ENCODE results near the gene PIK3C2A.

The PIK3C2A gene

DNA sequence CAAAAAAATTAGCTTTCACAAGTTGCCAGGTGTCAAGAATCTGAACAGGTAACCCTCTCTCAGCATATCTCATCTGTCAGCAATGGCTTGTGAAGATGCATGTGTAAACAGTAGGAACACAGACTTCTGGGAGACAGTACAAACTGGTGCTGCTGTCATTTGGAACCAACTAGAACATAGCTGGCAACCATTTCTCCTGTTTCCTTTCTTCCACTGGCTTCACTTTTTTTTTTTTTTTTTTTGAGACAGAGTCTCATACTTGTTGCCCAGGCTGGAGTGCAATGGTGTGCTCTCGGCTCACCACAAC, 2.1 kb upstream of the PIK3C2A start:
- no peak for DNase-seq

- peak; percentile 93 for DNase-seq
Observed at GRCh38 chr11:17208257-17208999, 642 bp upstream of the PIK3C2A start.

DNA sequence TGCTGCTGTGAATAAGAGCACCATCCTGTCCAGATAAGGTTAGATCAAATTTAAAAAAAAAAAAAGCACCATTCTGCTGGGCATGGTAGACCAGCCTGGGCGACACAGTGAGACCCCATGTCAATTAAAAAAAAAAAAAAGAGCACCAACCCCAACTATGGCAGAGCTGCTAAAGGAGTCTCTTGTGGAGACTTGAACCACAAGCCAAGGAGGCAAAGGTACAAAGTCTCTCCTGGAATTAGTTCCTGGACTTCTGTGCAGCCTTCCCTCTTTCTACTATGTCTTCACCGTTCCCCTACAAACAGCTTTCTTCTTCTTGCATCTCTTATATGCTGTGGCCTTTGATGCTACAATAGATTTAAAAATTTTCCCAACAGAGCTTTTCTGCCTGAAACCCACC, 1.3 kb downstream of the PIK3C2A start:
- no peak for DNase-seq

DNA sequence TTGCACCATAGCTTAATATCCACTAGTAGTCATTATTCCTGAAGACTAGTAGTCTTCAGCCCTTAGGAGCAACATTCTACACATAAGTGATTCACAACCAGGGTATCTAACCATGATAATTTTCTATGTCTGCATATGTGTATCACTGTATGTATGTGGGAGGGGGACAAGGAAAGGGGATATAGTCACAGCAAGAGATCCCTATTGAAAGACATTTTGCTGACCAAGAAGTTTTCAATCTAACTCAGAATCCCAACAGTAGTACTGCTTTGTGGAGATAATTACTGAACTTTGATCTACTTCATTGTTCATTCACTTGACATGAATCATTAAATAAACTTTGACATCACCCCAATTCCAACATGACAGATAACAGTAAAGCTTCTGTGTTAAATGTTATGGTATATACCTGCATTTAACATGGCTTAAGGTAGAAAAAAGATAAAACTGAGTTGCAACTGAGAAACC, 10.3 kb downstream of the PIK3C2A start:
- no peak for DNase-seq

- no peak for DNase-seq
Observed at GRCh38 chr11:17188675-17189074, 19.1 kb downstream of the PIK3C2A start.

DNA sequence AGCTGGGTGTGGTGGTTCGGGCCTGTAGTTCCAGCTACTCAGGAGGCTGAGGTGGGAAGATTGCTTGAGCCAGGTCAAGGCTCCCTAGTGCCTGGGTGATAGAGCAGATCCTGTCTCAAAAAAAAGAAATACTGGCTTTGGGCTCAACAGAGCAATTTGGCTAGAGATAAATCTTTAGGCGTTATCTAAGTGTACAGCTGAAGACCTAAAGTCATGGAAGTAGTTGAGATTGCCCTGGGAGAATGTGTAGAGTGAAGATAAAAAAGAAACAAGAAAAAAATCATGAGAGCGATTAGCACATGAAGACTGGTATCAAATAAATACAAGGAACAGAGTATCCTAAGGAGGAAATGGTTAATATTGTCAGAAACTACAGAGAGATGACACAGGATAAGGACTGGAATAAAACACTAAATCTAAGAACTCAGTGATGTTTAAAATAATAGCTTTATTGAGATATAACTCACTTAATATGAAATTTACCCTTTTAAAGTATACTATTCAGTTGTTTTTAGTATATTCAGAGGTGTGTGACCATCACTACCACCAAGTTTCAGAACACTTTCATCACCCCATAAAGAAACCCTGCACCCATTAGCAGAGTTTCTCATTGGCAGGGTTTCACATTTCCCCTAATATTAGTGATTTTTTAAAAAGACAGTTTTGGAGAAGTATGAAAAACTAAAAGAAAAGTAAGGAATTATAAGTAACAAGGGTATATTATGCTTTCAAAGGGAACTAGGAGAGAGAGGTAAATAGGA, 20.7 kb downstream of the PIK3C2A start:
- DNase-seq: no peak

DNA sequence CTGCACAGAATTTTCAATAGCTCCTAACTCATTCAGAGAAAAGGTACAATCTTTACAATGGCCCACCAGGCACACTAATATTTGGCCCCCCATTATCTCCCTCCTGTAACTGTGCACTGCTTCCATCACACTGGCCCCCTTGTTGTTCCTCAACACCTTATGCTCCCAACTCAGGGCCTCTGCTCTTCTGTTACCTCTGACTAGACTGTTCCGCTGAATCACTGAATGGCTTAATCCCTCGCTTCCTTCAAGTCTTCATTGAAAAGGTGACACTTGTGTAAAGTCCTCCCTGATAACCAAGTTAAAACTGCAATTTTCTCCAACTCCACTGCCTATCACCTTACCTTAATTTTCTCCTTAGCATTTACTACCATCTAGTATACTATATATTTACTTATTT, 21.8 kb downstream of the PIK3C2A start:
- DNase-seq: no peak

GRCh38 chr11:17184882-17185587, 22.8 kb downstream of the PIK3C2A start:
- no peak for DNase-seq

DNA sequence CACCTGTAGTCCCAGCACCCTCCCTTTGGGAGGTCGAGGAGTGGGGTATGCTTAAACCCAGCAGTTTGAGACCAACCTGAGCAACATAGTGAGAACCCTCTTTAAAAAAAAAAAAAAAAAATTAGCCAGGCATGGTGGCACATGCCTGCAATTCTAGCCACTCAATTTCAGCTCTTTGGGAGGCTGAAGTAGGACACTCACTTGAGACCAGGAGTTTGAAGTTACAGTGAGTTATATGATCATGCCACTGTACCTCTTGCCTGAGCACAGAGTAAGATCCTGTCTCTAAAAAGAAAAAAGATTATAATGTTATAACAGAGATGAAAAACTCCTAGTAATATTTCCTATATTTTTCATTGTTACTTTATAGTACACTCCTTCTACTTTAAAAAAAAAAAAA, 23.9 kb downstream of the PIK3C2A start:
- no peak for DNase-seq

- no peak for DNase-seq
Observed at GRCh38 chr11:17179970-17180369, 27.8 kb downstream of the PIK3C2A start.

DNA sequence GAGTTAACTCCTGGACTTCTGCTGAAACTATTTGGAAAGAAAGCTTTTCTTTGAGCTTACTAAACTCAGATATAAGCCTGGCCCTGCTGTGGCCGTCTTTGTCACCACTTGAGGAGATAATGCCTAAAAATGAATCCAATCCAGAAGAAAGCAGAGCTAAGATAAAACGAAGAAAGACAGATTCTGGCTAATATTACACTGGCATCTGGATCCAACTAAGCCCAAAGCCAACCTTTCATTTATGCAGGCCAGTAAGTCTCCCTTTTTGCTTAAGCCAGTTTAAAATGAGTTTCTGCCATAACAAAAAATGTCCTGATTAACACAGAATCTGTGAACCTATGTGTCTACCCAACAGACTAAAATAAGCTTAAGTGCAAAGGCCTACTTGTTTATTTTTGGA, 34.5 kb downstream of the PIK3C2A start:
- no peak for DNase-seq

DNA sequence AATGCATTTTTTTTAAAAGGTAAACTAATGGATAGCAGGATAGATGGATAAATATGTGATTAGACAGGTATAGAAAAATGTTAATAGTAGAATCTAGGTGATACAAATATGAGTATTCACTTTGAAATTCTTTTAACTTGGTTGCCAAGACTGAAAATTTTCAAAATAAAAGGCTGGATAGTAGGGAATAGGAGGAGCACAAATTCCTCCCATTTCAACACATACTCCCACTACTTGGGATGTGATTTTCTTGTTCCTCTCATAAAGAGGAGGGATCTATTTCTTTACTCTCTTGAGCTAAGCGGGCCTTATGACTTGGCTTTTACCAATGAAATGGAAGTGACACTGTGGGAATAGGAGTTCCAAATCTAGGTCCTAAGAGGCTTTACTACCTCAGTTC, 35.9 kb downstream of the PIK3C2A start:
- DNase-seq: no peak

- no peak for DNase-seq
Observed at GRCh38 chr11:17171343-17171742, 36.4 kb downstream of the PIK3C2A start.

DNA sequence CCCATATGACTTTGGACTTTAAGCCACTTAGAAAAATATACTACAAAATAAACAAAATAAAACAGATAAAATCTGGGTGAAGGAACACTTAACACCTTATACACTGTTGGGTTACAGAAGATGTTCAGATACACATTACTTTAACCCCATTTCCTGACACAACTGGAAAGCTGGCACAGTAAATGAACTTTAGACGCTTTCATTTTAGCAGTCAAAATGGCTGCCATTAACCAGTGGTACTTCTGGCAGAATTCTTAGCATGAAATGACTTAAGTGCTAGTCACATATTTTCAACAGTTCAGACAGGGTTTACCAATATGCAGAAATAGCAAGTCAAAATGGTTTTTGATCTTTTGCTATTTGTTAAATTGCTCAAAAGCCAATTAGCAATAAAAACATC, 37.9 kb downstream of the PIK3C2A start:
- no peak for DNase-seq

- no peak for DNase-seq
Observed at GRCh38 chr11:17165247-17165890, 42.4 kb downstream of the PIK3C2A start.

GRCh38 chr11:17164361-17165246, 43.2 kb downstream of the PIK3C2A start:
- DNase-seq: no peak

DNA sequence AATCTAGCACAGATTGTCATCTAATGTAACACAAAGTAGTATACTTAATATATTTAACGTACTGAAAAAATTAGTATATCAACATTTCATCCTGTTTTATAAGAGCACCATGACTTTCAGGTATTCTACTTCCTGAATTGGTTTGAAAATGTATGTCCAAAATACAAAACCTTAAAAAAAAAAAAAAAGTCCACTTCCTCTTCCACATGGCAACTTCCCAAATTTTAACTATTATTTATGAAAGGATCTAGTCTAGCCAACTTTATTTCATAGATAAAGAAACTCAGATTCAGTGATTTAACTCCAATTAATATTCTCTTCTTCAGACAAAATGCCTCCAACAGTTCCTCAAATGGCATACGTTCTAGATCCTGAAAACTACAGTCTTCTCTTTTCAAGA, 44.0 kb downstream of the PIK3C2A start:
- no peak for DNase-seq

DNA sequence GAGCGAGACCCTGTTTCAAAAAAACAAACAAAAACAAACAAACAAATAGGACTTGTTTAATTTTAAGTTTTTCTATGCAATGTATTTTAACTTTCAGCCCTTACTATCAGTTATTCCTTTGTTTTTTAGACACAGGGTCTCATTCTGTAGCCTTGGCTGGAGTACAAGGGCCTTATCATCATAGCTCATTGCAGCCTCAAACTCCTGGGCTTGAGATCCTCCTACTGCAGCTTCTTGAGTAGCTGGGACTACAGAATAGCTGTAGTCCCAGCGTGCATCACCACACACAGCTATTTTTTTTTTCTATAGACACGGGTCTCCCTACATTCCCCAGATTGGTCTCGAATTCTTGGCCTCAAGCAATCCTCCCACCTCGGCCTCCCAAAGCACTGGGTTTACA, 44.5 kb downstream of the PIK3C2A start:
- no peak for DNase-seq

- no peak for DNase-seq
Observed at GRCh38 chr11:17162376-17162775, 45.4 kb downstream of the PIK3C2A start.

DNA sequence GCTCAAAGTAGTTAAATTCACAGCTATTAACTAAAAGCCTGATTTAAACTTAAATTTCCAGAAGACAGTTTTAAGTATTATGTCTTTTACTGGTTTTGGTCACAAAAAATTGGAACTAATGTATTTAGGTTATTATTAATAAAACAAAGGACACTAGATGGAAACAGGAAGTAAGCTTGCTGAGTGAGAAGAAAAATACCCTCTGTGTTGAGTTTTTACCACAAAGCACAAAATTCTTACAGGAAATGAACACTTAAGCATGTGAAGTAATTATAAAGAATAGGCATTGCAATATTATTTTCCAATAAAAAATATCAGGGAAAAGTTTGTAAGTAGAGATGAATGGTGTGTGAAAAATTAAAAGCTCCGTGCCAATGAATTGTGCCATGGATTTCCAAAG, 46.3 kb downstream of the PIK3C2A start:
- no peak for DNase-seq

DNA sequence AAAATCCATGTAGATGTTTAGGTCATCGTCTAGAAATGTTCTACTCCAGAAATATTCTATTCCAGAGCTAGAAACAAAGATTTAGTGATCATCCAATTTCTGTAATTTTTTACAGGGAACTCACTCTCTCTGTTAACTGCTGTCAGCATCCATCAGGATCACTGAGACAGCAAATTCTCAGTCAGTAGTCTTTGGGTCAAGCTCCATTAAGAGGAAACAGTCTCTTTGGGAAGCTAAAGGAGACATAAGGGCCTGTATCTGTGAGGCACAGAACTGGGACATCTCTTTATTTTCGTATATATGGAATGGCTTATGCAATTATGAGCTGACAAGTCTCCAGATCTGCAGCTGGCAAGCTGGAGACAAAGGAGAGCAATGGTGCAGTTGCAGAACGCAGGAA, 48.3 kb downstream of the PIK3C2A start:
- no peak for DNase-seq
